ENCODE results near the gene GRIK1. TPM values are rescaled to one million over a fixed set of nuclear protein-coding genes. Genes with fewer than 3 reads are reported as not detected.

The GRIK1 gene
- total RNA-seq, 2 donors from 2014 or later, result 0.11 TPM; not detected in 1

- H3K9ac ChIP-seq (ENCODE audit: low read depth in 2 of 2, low read length in 2 of 2), result no peak overlapping the region
- no peak overlapping the region for H3K4me3 ChIP-seq
- no peak for DNase-seq
- H3K36me3 ChIP-seq, result no peaks in the 10 kb centered on the region
- no peaks in the 10 kb centered on the region for H3K27me3 ChIP-seq
- H3K9me3 ChIP-seq, result no peaks in the 10 kb centered on the region
- TF ChIP-seq CTCF (IDR thresholded peaks at IDR 0.05), result no peak
- H3K4me1 ChIP-seq, result no peaks in the 10 kb centered on the region
- intact Hi-C loops (cut with DNase I), result no loop called here
- no peak overlapping the region for H3K27ac ChIP-seq
Measured at GRCh38 chr21:29786496-29787360, 153.1 kb downstream of the GRIK1 start.

DNA sequence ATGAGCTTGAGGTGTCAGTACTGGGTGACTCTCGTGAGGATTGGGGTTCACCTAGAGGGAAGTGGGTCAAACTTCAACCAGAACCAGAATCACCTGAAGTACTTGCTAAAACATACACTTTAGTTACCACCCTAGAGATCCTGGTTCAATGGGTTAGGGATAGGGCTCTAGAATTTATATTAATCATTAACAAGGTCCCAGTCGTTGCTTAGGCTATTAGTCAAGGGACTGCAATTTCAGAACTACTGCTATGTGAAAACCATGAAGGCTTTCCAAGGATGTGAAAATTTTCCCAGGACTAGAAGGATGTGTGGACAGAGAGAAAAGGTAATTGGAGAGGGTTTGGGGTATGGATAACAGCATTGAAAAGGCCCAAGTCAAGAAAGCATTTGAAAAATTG lies 162.6 kb downstream of the GRIK1 start:
- Histone ChIP-seq H3K4me3 (no peak overlapping the region), H3K27me3 (no peaks in the 10 kb centered on the region), H3K4me1 (no peaks in the 10 kb centered on the region), H3K9me3 (no peaks in the 10 kb centered on the region), H3K27ac (no peak overlapping the region), H3K36me3 (no peaks in the 10 kb centered on the region), H3K9ac (ENCODE audit: low read depth in 2 of 2, low read length in 2 of 2) (no peak overlapping the region)
- no peak for DNase-seq
- intact Hi-C loops (cut with DNase I), result no loop called here
- TF ChIP-seq CTCF (IDR thresholded peaks at IDR 0.05), result no peak

GRCh38 chr21:29775462-29775861 lies 164.3 kb downstream of the GRIK1 start:
- Histone ChIP-seq H3K4me3 (no peak overlapping the region), H3K27me3 (no peaks in the 10 kb centered on the region), H3K9ac (ENCODE audit: low read depth in 2 of 2, low read length in 2 of 2) (no peak overlapping the region), H3K9me3 (no peaks in the 10 kb centered on the region), H3K4me1 (no peaks in the 10 kb centered on the region), H3K27ac (no peak overlapping the region), H3K36me3 (no peaks in the 10 kb centered on the region)
- no peak for TF ChIP-seq CTCF (IDR thresholded peaks at IDR 0.05)
- intact Hi-C loops (cut with DNase I), result no loop called here
- no peak for DNase-seq

DNA sequence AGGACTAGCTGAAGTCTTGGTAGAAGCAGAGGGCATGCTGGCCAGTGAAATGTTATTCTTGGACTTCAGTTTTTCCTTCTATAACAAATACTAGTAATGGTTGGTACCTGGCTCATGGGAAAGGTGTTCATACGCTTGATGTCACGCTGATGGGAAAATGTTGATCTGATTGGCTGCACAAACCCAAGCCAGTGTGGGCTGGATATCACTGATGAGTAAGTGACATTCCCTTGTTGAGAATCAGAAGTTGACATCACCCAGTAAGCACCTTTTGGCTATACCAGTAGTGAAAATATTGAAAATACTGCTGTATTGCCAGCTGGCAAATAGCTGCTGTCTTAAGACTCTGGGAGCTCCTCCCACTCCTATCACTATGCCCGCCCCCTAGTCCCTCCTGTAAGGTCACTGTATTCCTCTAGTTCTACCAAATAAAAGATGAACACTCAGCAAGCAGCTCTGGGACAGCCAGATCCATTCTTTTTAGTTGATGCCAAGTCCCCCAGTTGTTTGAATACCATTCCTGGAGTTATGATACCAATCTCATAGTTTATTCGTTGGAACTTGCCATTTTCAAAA lies 168.2 kb downstream of the GRIK1 start:
- DNase-seq, result no peak
- TF ChIP-seq CTCF (IDR thresholded peaks at IDR 0.05), result no peak
- intact Hi-C loops (cut with DNase I), result no loop called here
- Histone ChIP-seq H3K27ac (no peak overlapping the region), H3K36me3 (no peaks in the 10 kb centered on the region), H3K9ac (ENCODE audit: low read depth in 2 of 2, low read length in 2 of 2) (no peak overlapping the region), H3K27me3 (no peaks in the 10 kb centered on the region), H3K9me3 (no peaks in the 10 kb centered on the region), H3K4me3 (no peak overlapping the region), H3K4me1 (no peaks in the 10 kb centered on the region)

DNA sequence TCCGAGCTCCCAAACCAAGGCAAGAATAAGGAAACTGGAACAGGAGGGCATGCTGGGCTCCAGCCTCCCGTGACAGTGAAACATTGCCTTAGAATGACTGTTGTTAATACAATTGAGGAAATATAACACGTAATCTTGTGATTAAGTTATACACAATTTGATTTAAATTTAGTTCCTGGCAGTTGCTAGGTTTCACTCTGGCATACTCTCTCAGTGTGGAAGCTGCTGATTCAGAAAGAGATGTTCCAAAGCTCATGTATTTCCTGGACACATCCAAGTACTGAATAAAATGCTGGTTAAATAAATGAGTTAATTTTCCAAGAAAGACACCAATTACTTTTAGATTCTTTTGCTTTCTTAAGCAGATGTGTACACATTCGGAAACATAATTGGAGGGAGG lies 176.1 kb downstream of the GRIK1 start:
- Histone ChIP-seq H3K9me3 (no peaks in the 10 kb centered on the region), H3K27ac (no peak overlapping the region), H3K9ac (ENCODE audit: low read depth in 2 of 2, low read length in 2 of 2) (no peak overlapping the region), H3K27me3 (no peaks in the 10 kb centered on the region), H3K4me1 (no peaks in the 10 kb centered on the region), H3K36me3 (no peaks in the 10 kb centered on the region), H3K4me3 (no peak overlapping the region)
- intact Hi-C loops (cut with DNase I), result no loop called here
- no peak for TF ChIP-seq CTCF (IDR thresholded peaks at IDR 0.05)
- no peak for DNase-seq

Measured in colonic mucosa (tissue), 4 donors.